Amniotic epithelial cell (primary cell): ENCODE data around the gene PLCD1.
A peak's percentile ranks its signal among the peaks of the same experiment; 100 is the strongest.
"Not testable (repeated sequence)": the region's sequence is repeated elsewhere in the genome, so short reads cannot be mapped to it uniquely, and the experiment has no call there.

Experiments used
- DNase-seq: peaks from one replicate; pipeline ENCODE4 v3.0.0-alpha.2; 2010; ENCODE audit warnings: low read depth

PLCD1 gene

DNA sequence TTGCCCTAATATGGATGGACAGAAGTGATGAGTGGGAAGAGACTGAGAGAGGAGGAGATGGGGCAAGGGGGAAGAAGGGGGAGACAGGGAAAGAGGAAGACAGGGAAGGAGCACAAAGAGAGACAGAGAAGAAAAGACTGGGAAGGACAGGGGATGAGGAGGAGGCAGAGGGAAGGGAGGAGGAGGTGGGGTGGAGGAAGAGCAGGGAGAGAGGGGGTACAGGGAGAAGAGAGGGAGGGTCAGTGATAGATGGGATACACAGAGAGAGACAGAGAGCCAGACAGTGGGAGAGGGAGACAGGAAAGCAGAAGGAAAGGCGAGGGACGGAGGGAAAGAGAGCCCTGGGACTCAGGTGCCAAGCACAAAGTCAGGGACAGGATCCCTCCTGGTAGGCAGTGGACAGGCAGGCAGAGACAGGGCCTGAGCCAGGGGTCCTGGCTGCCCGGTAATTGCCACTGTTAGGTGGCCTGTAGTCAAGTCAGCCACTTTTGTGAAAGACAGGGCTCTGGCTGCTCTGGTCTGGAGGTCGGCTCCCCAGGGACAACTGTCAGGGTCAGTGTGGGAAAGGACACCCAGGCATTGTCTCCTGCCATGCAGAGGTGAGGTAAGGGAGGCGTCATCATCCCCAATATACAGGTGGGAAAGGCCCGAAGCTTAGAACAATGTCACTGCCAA, 29.1 kb downstream of the PLCD1 start:
- DNase-seq = no peak

GRCh38 chr3:37999836-38000235, 29.6 kb downstream of the PLCD1 start:
- no peak for DNase-seq

DNA sequence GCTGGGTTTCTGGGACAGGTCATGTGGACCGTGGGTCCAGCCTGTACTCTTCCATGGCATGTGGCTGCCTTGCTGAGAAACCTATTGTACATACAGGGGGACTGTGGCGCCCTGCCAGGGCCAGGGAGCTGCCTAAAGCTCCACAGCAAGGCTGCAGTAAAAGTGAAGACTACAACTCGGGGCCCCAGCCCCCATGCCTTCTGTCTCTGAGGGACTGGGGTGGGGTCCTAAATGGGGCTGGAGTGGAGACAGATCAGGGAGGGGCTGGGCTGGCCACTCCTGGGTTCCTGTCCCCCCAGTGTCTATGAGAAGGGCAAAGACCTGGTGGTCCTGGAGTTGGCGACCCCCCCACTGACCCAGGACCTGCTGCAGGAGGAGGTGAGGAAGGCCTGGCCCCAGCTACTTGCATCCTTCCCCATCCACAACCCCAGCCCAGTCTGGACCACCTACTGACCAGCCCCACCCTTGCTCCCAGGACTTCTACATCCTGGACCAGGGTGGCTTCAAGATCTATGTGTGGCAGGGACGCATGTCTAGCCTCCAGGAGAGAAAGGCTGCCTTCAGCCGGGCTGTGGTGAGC, 31.6 kb downstream of the PLCD1 start:
- DNase-seq = no peak

GRCh38 chr3:37997342-37997741, 32.1 kb downstream of the PLCD1 start:
- no peak for DNase-seq

GRCh38 chr3:37996785-37997301, 32.6 kb downstream of the PLCD1 start:
- DNase-seq = peak; percentile 75

DNA sequence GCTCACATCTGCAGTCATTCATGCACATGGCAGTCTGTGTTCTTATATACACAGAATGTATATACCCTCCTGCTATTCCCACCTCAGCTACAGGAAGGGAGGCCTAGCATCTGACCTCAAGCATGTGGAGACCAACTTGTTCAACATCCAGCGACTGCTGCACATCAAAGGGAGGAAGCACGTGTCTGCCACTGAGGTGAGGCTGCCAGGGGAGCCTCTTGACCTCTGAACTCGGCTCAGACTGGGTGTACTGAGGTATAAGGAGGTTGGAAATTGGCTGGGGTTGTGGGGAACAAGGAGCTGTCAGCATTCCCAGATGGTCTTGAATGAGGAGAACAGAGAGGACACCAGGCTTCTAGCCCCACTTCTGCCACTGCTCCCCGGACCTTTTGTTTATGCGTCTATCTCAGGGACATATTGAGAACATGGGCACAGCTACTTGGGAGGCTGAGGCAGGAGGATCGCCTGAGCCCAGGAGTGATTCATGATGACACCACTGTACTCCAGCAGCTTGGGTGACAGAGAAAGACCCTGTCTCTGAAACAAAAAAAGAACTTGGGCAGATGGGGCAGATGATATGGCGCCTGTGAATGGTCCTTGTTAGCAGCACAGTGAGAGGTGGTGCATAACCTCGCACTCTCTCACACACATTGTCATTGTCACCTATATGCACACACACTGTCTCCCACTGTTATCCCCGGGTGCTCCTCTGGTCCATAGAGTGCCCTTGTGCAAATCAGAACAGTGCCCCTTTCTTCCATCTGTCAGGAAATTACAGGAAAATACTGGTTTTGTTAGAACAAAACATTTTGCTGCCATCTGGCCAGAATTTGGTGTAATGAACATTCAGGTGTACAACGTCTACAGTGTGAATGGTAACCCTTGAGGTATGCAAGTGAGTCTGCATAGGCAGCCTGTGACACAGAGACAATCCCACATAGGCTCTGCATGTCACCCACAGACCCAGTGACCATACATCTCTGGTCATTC, 33.5 kb downstream of the PLCD1 start:
- no peak for DNase-seq

GRCh38 chr3:37994639-37994972, 34.8 kb downstream of the PLCD1 start:
- no peak for DNase-seq

- DNase-seq = peak; percentile 85
These were observed 35.4 kb downstream of the PLCD1 start for GRCh38 chr3:37993820-37994638.

GRCh38 chr3:37993460-37993819, 36.0 kb downstream of the PLCD1 start:
- DNase-seq = no peak

DNA sequence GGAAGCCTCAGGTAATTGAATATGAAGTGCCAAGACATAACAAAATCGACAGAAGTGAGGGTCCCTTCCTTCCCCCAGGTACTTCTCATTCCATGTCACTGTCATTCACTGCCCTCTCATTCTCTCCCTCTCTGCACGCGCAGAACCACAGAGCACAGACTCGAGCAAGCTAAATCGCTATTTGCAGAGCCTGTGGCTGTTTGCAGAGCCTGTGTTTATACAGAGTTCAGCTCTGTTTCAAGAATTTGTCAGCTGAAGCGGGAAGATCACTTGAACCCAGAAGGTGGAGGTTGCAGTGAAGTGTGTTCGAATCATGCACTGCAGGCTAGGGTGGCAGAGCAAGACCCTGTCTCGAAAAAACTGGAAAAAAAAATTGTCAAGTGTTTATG, 36.4 kb downstream of the PLCD1 start:
- no peak for DNase-seq

- DNase-seq = no peak
These were observed 37.0 kb downstream of the PLCD1 start for GRCh38 chr3:37992271-37993066.

DNA sequence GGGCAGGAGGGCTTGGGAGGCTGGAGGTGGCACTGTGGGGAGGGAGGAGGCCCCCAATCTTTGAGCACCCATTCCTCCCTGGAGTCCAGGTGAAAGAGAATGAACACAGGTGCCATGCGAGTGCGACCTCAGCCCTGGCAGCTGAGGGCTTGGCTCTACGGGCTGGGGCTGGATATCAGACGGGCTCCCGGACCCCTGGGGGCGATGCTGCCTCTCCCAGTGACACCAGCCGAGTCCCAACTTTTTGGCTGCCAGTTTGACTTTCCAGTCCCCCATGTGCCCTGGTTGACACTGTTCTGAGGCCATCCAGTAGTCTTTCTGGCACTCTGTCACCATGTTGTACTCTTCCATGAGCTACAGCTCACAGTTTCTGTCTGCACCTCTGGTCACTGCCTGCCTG, 37.6 kb downstream of the PLCD1 start:
- DNase-seq = no peak

GRCh38 chr3:37991109-37991508, 38.3 kb downstream of the PLCD1 start:
- DNase-seq = no peak

- no peak for DNase-seq
These were observed 38.9 kb downstream of the PLCD1 start, which contains the start of gene VILL for GRCh38 chr3:37990527-37990926. TSS of gene VILL (plus strand) at chr3:37990786. CDS start at chr3:37993673, 2,887 bp downstream.

DNA sequence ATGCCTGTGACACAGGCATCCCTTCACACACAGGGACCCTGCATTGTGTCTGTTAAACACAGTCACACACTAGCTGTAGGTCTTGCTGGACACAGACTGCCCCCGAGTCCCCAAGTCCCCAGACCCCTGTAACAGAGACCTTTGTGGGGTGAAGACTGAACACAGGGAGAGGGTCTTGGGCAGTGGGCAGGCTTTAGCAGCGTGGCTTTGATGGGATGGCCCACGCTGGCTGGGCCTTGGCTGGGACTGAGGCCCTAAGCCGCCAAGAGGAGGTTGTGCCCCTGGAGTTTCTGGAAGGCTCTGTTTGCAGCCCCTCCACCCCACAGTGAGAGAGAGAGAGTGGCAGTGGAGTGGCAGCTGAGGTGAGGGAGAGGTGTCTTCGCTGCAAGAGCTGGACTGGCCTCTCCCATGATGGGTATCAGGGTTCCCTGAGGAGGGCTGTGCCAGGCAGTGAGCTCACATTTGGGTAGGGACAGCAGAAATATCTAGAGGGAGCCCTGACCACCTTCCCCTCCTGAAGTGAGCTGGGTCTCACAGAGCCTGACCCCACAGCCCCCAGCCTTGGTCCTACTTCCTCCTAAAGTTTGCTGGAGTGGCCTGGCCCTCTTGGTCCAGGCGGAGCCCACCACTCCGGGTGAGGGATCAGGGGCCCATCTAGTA, 39.5 kb downstream of the PLCD1 start:
- no peak for DNase-seq

GRCh38 chr3:37988931-37989525, 40.4 kb downstream of the PLCD1 start:
- DNase-seq = no peak

- DNase-seq = not testable (repeated sequence)
These were observed 41.1 kb downstream of the PLCD1 start for GRCh38 chr3:37988376-37988775.

GRCh38 chr3:37987751-37988179, 41.7 kb downstream of the PLCD1 start:
- DNase-seq = peak; percentile 24

DNA sequence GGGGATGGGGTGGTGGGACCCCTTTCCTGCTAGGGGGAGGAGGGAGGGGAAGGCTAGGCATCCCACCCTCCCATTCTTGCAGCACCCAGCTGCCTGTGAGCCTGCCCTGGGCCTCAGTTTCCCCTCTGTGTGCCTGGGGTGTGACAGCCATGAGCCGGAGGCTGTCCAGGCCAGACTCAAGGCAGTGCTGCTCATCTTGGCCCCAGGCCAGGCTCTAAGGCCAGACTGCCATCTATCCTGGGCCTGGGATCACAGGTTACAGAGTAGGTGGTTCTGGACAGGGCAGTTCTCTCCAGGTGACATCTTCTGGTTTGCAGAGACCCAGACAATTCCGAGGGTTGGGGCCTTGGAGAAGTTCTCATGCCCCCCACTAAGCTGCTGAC, 42.1 kb downstream of the PLCD1 start:
- DNase-seq = no peak
